ENCODE data around the gene PTGIS. TPM values are rescaled to one million over a fixed set of nuclear protein-coding genes. Genes with fewer than 3 reads are reported as not detected.

Gene PTGIS
- total RNA-seq, 5 donors from 2014 or later (not counting 1 experiment from before 2014, with no cell fraction given), result 0.22 to 0.46 (median 0.23) TPM; not detected in 2

DNA sequence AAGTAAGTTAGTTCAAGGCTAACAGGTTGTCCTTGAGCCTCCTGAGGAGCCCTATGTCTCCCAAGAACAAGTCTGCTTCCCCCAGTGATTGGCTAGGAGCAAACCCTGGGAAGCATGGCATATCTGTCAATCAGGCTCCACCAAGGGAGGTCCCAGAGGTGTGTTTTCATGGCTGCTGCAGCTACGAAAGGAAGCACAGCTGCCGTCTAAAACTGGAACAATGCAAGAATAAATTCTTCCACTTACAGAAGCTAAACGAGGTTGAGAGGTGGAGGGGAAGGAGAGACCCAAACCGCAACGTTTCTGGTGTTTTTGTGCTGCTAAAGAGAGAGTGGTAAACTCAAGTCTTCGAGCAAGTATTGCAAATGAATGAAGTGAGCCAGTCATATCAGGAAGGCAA is 4.9 kb upstream of the PTGIS start:
- ChIA-PET CTCF (no interaction called here), POLR2A (no interaction called here)
- WGBS (ENCODE audit: insufficient coverage), result 11% methylated on average over 3 of the region's 6 CpGs
- H3K4me3 Mint-ChIP-seq, result peak overlapping the region in 1 of 3 donors; percentile 23
- H3K36me3 Mint-ChIP-seq, result peaks cover 3% of the 10 kb centered on the region
- H3K4me3 ChIP-seq (ENCODE audit: control insufficient read depth in 1 of 2, extremely low read depth in 1 of 2, low read length in 1 of 2), result no peak overlapping the region
- H3K27me3 Mint-ChIP-seq, result peaks cover 36 to 38% of the 10 kb centered on the region in 2 donors
- DNase-seq, result no peak
- peaks cover 0 to 30% of the 10 kb centered on the region in 2 experiments for H3K27me3 ChIP-seq (replicated peaks in 1 of 2; ENCODE audit: control insufficient read depth in 2 of 2, extremely low read depth in 1 of 2, insufficient read depth in 2 of 2, low read length in 1 of 2)
- no peak for ATAC-seq (replicated peaks in 1 of 4)
- H3K9me3 Mint-ChIP-seq, result peaks cover 3 to 7% (median 6%) of the 10 kb centered on the region in 3 donors
- H3K27ac ChIP-seq (ENCODE audit: low read length), result no peak overlapping the region
- peaks cover 3 to 20% (median 17%) of the 10 kb centered on the region in 3 donors for H3K4me1 Mint-ChIP-seq
- peak overlapping the region in 1 of 2 donors; percentile 61 for H3K27ac Mint-ChIP-seq
- H3K4me1 ChIP-seq (ENCODE audit: control insufficient read depth in 1 of 2, extremely low read depth in 1 of 2, insufficient read depth in 2 of 2, low read length in 2 of 2), result peaks cover 2 to 14% of the 10 kb centered on the region in 2 experiments
- H3K36me3 ChIP-seq (ENCODE audit: control insufficient read depth in 2 of 2, extremely low read depth in 1 of 2, insufficient read depth in 1 of 2, low read length in 1 of 2), result no peaks in the 10 kb centered on the region
- H3K9me3 ChIP-seq, result no peaks in the 10 kb centered on the region

- ATAC-seq (replicated peaks in 1 of 4) (no peak), DNase-seq (no peak)
- no peak overlapping the region for H3K4me3 ChIP-seq (ENCODE audit: control insufficient read depth in 1 of 2, extremely low read depth in 1 of 2, low read length in 1 of 2)
- no peak overlapping the region for H3K27ac ChIP-seq (ENCODE audit: low read length)
- POLR2A ChIA-PET, result no interaction called here
- Mint-ChIP-seq H3K4me3 (no peak overlapping the region), H3K27me3 (peaks cover 42 to 45% of the 10 kb centered on the region in 2 donors), H3K27ac (no peak overlapping the region), H3K9me3 (peaks cover 1 to 6% (median 5%) of the 10 kb centered on the region in 3 donors), H3K4me1 (peaks cover 6 to 20% (median 17%) of the 10 kb centered on the region in 3 donors), H3K36me3 (peaks cover 3% of the 10 kb centered on the region)
- CTCF ChIA-PET, result no interaction called here
- WGBS (ENCODE audit: insufficient coverage), result no CpG with 5 or more reads among the region's 2 CpGs
- peaks cover 3 to 41% of the 10 kb centered on the region in 2 experiments for H3K27me3 ChIP-seq (replicated peaks in 1 of 2; ENCODE audit: control insufficient read depth in 2 of 2, extremely low read depth in 1 of 2, insufficient read depth in 2 of 2, low read length in 1 of 2)
- peaks cover 2 to 19% of the 10 kb centered on the region in 2 experiments for H3K4me1 ChIP-seq (ENCODE audit: control insufficient read depth in 1 of 2, extremely low read depth in 1 of 2, insufficient read depth in 2 of 2, low read length in 2 of 2)
- H3K36me3 ChIP-seq (ENCODE audit: control insufficient read depth in 2 of 2, extremely low read depth in 1 of 2, insufficient read depth in 1 of 2, low read length in 1 of 2), result no peaks in the 10 kb centered on the region
- H3K9me3 ChIP-seq, result no peaks in the 10 kb centered on the region
Measured at GRCh38 chr20:49571553-49571835, 3.6 kb upstream of the PTGIS start.

DNA sequence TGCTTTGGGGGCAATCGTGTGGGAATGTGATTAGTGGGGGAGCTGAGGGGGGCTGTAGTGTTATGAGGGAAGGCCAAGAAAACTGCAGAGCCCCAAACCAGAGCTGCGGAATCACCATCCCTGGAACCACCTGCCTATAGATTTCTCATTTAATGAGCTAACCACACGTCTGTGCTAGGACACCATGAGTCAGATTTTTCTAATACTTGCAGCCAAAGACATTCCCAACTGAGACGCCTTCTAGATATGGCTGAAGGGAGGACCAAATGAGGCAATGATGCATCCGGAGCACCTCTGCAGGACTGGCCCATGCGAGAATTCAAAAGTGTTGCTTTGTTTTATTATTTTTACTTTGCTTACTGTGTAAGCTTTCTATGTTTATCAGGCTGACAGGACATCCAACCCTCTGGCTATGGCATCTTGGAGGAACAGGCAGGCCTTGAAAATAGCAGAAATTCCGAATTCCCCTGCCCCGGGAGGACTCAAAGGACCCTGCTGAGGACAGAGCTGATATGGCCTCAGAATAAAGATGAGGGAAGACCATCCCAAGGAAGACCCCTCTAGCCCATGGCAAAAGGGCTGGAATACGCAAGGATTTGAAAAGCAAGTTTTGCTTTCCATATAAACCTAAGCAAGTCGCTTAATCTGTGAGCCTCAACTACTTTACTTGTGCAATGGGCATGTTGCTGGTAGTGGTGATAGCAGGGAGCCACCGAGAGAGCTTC is 3.1 kb upstream of the PTGIS start:
- no peak for ATAC-seq (replicated peaks in 1 of 4)
- Histone ChIP-seq H3K4me1 (ENCODE audit: control insufficient read depth in 1 of 2, extremely low read depth in 1 of 2, insufficient read depth in 2 of 2, low read length in 2 of 2) (peaks cover 2 to 19% of the 10 kb centered on the region in 2 experiments), H3K27me3 (replicated peaks in 1 of 2; ENCODE audit: control insufficient read depth in 2 of 2, extremely low read depth in 1 of 2, insufficient read depth in 2 of 2, low read length in 1 of 2) (peaks cover 8 to 41% of the 10 kb centered on the region in 2 experiments), H3K9me3 (no peaks in the 10 kb centered on the region), H3K27ac (ENCODE audit: low read length) (no peak overlapping the region), H3K4me3 (ENCODE audit: control insufficient read depth in 1 of 2, extremely low read depth in 1 of 2, low read length in 1 of 2) (no peak overlapping the region), H3K36me3 (ENCODE audit: control insufficient read depth in 2 of 2, extremely low read depth in 1 of 2, insufficient read depth in 1 of 2, low read length in 1 of 2) (no peaks in the 10 kb centered on the region)
- Mint-ChIP-seq H3K9me3 (peaks cover 0 to under 1% (median 0%) of the 10 kb centered on the region in 3 donors), H3K4me3 (no peak overlapping the region), H3K4me1 (peaks cover 6 to 20% (median 17%) of the 10 kb centered on the region in 3 donors), H3K27me3 (peaks cover 47 to 50% of the 10 kb centered on the region in 2 donors), H3K27ac (no peak overlapping the region), H3K36me3 (peaks cover under 1% of the 10 kb centered on the region)
- ChIA-PET POLR2A (no interaction called here), CTCF (no interaction called here)
- DNase-seq, result no peak
- 60% methylated on average over 1 of the region's 11 CpGs for WGBS (ENCODE audit: insufficient coverage)

DNA sequence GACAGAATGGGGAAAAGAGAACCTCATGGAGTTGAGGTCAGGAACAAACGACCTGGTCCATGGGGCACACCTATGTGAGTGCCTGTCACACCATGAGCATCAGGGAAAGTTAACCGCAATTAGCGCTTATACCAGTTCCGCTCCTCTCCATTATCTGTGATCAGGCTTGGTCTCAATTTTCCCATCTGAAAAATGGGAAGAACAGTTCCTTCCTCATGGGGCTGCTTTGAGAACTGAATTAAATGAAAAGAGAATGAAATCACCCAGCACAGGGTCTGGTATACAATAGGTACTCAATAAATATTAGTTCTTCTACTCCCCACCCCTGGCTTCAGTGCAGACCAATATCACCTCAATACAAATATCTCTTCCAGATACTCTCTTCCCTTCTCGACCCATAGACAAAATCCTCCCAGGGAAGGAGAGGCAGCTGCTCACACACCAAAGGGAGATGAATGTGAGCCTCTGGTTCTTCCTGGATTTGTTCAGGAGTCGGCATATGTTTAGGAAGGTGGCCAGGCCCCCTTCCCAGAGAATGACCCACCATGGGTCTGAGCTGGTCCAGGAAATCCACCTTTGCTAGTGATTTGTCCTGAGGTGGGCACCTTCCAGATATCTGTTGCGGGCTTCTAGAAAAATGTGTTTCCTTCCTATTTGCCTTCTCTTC is 2.4 kb upstream of the PTGIS start:
- WGBS (ENCODE audit: insufficient coverage), result 49% methylated on average over 2 of the region's 7 CpGs
- DNase-seq (no peak), ATAC-seq (replicated peaks in 1 of 4) (no peak)
- Histone ChIP-seq H3K4me1 (ENCODE audit: control insufficient read depth in 1 of 2, extremely low read depth in 1 of 2, insufficient read depth in 2 of 2, low read length in 2 of 2) (peaks cover 2 to 19% of the 10 kb centered on the region in 2 experiments), H3K27me3 (replicated peaks in 1 of 2; ENCODE audit: control insufficient read depth in 2 of 2, extremely low read depth in 1 of 2, insufficient read depth in 2 of 2, low read length in 1 of 2) (peaks cover 8 to 45% of the 10 kb centered on the region in 2 experiments), H3K9me3 (no peaks in the 10 kb centered on the region), H3K36me3 (ENCODE audit: control insufficient read depth in 2 of 2, extremely low read depth in 1 of 2, insufficient read depth in 1 of 2, low read length in 1 of 2) (no peaks in the 10 kb centered on the region), H3K4me3 (ENCODE audit: control insufficient read depth in 1 of 2, extremely low read depth in 1 of 2, low read length in 1 of 2) (no peak overlapping the region), H3K27ac (ENCODE audit: low read length) (no peak overlapping the region)
- H3K9me3 Mint-ChIP-seq, result no peaks in the 10 kb centered on the region
- H3K27me3 Mint-ChIP-seq, result peaks cover 52 to 57% of the 10 kb centered on the region in 2 donors
- peaks cover 6 to 20% (median 17%) of the 10 kb centered on the region in 3 donors for H3K4me1 Mint-ChIP-seq
- POLR2A ChIA-PET, result no interaction called here
- CTCF ChIA-PET, result no interaction called here
- H3K27ac Mint-ChIP-seq, result no peak overlapping the region
- H3K4me3 Mint-ChIP-seq, result no peak overlapping the region
- no peaks in the 10 kb centered on the region for H3K36me3 Mint-ChIP-seq

DNA sequence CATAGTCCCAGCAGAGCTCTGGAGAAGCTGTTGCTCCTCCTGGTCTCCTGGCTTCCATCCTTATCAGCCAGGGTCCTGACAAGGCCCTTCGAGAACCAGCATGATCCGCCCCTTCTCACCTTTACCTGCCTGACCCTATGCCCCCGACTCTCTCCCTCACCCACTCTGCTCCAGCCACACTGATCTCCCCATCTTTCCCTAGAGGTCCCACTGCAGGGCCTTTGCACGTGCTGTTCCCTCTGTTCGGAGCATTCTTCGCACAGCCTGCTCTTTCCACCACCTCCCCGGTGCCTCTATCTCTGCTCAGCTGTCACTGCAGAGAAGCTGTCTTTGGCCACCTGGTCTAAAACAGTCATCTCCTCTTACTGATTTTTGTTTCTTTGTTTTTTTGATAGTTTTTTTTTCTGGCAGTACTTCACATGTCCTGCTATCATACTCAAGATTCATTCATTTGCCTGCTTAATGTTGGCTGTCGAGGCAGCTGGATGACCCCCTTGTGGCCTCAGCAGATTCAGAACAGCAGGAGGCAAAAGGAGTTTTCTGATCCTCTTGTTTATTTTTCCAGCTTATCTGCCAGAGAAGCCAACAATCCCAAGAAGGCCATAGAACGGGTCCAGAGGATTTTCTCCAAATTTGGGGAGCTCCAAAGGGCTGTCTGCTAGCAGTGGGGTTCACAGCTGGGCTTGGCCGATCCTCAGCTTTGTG is 1.6 kb upstream of the PTGIS start:
- H3K27ac ChIP-seq (ENCODE audit: low read length), result no peak overlapping the region
- H3K27me3 ChIP-seq (replicated peaks in 1 of 2; ENCODE audit: control insufficient read depth in 2 of 2, extremely low read depth in 1 of 2, insufficient read depth in 2 of 2, low read length in 1 of 2), result peaks cover 8 to 48% of the 10 kb centered on the region in 2 experiments
- H3K4me1 ChIP-seq (ENCODE audit: control insufficient read depth in 1 of 2, extremely low read depth in 1 of 2, insufficient read depth in 2 of 2, low read length in 2 of 2), result peaks cover 2 to 19% of the 10 kb centered on the region in 2 experiments
- Mint-ChIP-seq H3K27ac (no peak overlapping the region), H3K9me3 (no peaks in the 10 kb centered on the region), H3K27me3 (peaks cover 52 to 59% of the 10 kb centered on the region in 2 donors), H3K4me3 (peak overlapping the region in 1 of 3 donors; percentile 26), H3K4me1 (peaks cover 6 to 20% (median 17%) of the 10 kb centered on the region in 3 donors), H3K36me3 (no peaks in the 10 kb centered on the region)
- ATAC-seq (replicated peaks in 1 of 4) (no peak), DNase-seq (no peak)
- no peak overlapping the region for H3K4me3 ChIP-seq (ENCODE audit: control insufficient read depth in 1 of 2, extremely low read depth in 1 of 2, low read length in 1 of 2)
- ChIA-PET CTCF (no interaction called here), POLR2A (no interaction called here)
- WGBS (ENCODE audit: insufficient coverage), result 88% methylated on average over 7 of the region's 10 CpGs
- no peaks in the 10 kb centered on the region for H3K36me3 ChIP-seq (ENCODE audit: control insufficient read depth in 2 of 2, extremely low read depth in 1 of 2, insufficient read depth in 1 of 2, low read length in 1 of 2)
- no peaks in the 10 kb centered on the region for H3K9me3 ChIP-seq

DNA sequence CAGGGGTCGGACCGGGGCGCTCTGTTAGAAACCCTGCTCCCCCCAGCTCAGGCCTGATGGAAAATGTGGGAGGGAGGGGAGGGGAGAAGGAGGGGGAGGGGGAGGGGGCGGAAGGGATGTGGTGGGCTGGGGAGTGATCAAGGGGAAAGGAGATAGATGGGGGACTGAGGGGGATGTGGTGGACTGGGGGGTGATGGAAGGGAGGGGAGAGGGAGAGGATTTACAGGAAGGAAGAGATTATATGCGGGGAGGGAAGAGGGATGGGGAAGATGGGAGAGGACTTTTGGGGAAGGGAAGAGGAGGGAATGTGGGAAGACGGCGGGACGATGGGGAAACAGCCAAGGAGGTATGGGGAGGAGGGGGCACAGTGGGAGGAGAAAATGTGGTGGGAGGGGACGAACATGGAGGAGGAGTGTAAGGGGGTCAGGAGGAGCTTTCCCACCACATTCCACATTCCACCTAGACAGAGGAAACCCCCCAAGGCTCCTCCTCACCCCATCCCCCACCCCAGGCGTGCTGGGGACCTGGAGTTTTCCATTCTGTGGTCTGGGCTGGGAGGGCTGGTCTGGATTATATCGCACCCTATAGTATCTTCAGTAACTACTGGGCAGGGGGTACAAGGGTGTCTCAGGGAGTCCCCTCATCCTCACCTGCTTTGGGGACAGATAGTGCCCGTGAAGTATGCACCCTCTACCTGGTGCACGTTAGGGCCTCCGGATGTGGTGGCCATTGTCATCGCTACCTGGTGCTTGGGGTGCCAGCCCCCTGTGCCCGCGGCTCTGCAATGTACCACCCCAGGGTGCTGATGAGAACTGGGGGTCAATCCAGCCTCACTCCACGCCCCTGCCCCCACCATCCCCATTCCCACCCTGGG is 578 bp upstream of the PTGIS start:
- H3K27me3 ChIP-seq (replicated peaks in 1 of 2; ENCODE audit: control insufficient read depth in 2 of 2, extremely low read depth in 1 of 2, insufficient read depth in 2 of 2, low read length in 1 of 2), result peaks cover 11 to 48% of the 10 kb centered on the region in 2 experiments
- ATAC-seq (replicated peaks in 1 of 4), result no peak
- Mint-ChIP-seq H3K4me3 (peak overlapping the region in 1 of 3 donors; percentile 50), H3K36me3 (no peaks in the 10 kb centered on the region), H3K9me3 (no peaks in the 10 kb centered on the region), H3K27ac (no peak overlapping the region), H3K27me3 (peaks cover 52 to 62% of the 10 kb centered on the region in 2 donors), H3K4me1 (peaks cover 6 to 18% (median 17%) of the 10 kb centered on the region in 3 donors)
- POLR2A ChIA-PET, result no interaction called here
- 18% methylated on average over 2 of the region's 18 CpGs for WGBS (ENCODE audit: insufficient coverage)
- no peaks in the 10 kb centered on the region for H3K9me3 ChIP-seq
- H3K4me3 ChIP-seq (ENCODE audit: control insufficient read depth in 1 of 2, extremely low read depth in 1 of 2, low read length in 1 of 2), result no peak overlapping the region
- CTCF ChIA-PET, result no interaction called here
- H3K27ac ChIP-seq (ENCODE audit: low read length), result no peak overlapping the region
- no peak for DNase-seq
- H3K36me3 ChIP-seq (ENCODE audit: control insufficient read depth in 2 of 2, extremely low read depth in 1 of 2, insufficient read depth in 1 of 2, low read length in 1 of 2), result no peaks in the 10 kb centered on the region
- H3K4me1 ChIP-seq (ENCODE audit: control insufficient read depth in 1 of 2, extremely low read depth in 1 of 2, insufficient read depth in 2 of 2, low read length in 2 of 2), result peaks cover 2 to 17% of the 10 kb centered on the region in 2 experiments

Data from T-cell (primary cell).